ENCODE results near the gene YWHAB. TPM values are rescaled to one million over a fixed set of nuclear protein-coding genes. Genes with fewer than 3 reads are reported as not detected.

Gene YWHAB
- total RNA-seq, 1 experiment from 2014 or later: 139 TPM

GRCh38 chr20:44911264-44911921 lies 25.9 kb downstream of the YWHAB start:
- DNase-seq (ENCODE audit: low read depth): peak; percentile 53

- DNase-seq (ENCODE audit: low read depth): no peak
Observed at GRCh38 chr20:44912189-44912588, 26.7 kb downstream of the YWHAB start.

DNA sequence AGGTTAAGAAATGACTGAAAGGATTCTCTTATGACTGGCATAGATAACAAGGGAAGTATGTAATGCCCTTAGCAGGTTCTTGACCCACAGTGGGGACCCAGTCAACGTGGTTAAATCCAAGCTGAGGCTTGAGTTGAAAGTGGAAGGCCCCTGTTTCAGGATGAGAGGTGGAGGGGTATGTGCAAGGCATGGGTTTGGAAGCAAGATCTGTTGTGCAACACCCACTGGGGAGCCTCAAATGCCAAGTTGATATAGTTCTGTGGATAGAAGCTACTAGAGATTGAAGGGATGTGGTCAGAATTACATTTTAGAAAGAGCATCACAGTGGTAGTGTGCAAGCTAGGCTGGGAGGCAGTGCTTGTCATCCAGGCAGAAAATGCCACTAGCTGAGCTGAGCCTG lies 29.4 kb downstream of the YWHAB start:
- no peak for DNase-seq (ENCODE audit: low read depth)

DNA sequence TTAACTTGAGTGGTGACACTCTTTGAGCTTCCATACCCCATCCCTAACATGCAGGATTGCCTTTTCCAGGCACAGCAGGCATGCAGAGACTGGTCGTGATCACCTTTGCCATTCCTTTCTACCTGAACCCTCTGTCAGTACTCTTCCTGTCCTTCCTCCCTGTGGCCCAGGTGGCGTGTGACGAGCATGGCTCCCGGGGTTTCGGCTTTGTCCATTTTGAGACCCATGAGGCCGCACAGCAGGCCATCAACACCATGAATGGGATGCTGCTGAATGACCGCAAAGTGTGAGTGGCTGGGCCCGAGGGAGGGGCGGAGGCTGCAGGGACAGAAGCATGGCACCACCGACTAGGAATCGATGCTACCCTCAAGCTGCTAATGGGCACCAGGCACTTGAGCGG lies 31.1 kb downstream of the YWHAB start:
- no peak for DNase-seq (ENCODE audit: low read depth)

DNA sequence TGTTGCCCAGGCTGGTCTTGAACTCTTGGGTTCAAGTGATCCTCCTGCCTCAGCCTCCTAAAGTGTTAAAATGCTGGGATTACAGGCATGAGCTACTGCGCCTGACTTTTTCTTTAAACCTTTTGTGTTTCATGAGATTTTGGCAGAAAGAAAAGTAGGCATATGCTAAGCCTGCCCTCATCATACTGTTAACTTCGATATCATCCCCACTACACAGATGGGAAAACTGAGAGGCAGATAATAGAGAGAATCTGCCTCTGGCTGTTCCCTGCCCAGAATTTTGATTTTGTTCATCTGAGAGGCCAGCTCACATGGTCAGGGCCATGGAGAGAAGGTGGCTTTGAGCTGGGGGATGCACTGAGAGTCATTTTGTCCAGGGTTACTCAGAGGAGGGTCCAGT lies 31.9 kb downstream of the YWHAB start:
- no peak for DNase-seq (ENCODE audit: low read depth)

DNA sequence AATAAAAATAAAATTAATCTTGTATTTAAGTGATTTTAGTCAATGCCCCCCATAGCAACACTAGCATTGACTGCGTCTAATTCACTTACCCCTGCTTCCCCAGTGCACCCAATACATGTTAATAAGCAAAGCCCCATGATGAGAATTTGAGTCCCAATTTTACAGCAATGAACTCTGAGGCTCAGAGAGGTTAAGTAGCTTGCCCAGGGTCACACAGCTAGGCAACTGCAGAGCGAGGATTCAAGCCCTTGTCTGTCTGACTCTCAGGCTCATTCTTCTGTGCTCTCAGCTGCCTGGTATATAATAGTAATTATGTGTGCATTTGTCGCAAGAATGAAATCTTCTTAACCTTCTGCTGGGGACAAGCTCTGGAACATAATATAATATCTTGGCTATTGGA lies 32.8 kb downstream of the YWHAB start:
- no peak for DNase-seq (ENCODE audit: low read depth)

- DNase-seq (ENCODE audit: low read depth): no peak
Observed at GRCh38 chr20:44918761-44919160, 33.3 kb downstream of the YWHAB start.

- DNase-seq (ENCODE audit: low read depth): no peak
Observed at GRCh38 chr20:44921447-44921846, 35.9 kb downstream of the YWHAB start.

DNA sequence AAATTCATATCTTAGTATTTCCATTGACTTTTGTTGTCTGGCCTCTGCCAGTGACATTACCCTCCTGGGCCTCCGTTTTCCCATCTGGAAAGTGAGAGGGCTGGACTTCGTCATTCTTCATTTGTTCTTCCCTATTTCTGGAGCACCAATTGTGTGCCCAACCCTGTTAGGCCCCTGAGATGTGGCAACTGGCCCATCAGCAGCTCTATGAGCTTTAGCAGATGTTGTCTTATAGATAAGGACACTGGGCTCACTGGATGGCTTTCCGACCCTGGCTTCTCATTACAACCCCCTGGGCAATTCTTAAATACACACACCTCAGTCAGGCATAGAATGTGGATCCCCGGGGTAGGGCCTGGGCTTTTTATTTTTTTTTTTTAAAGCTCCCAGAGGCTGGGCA lies 39.0 kb downstream of the YWHAB start:
- DNase-seq (ENCODE audit: low read depth): no peak

GRCh38 chr20:44928595-44928994 lies 43.1 kb downstream of the YWHAB start:
- no peak for DNase-seq (ENCODE audit: low read depth)

DNA sequence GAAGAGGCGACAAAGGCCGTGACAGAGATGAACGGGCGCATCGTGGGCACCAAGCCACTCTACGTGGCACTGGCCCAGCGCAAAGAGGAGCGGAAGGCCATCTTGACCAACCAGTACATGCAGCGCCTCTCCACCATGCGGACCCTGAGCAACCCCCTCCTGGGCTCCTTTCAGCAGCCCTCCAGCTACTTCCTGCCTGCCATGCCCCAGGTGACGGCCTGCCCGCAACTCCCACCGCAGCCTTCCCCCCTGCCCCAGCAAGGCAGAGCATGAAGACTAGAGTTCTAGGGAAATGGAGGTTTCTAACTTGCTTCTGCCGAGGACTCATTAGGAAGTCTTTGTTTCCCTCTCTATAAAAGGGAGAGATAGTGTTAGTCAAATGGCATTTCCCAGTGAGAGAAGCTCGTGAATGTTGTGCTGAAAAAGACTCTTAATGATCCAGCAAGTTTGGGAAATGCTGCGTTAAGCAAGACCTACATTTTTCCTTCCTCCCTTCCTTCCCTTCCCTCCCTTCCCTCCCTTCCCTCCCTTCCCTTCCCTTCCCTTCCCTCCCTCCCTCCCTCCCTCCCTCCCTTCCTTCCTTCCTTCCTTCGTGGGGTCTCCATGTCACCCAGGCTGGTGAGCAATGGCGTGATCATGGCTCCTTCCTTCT lies 45.1 kb downstream of the YWHAB start:
- DNase-seq (ENCODE audit: low read depth): no peak

GRCh38 chr20:44931911-44932310 lies 46.4 kb downstream of the YWHAB start:
- DNase-seq (ENCODE audit: low read depth): no peak

DNA sequence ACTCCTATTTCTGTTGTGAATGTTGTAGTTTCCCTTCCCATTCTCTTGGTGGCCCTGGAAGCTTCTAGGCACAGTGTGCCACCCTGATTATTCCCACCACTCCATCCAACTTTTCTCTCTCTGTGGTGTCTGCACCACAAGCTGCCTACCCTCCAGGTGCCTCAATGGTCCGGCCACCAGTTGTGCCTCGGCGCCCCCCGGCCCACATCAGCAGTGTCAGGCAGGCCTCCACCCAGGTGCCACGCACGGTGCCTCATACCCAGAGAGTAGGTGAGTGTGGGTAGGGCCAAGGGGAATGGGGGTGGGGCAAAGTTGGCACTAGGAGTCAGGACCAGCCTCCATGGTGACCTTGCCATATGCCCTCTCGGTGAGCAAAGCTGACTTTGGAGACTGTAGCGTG lies 47.4 kb downstream of the YWHAB start:
- no peak for DNase-seq (ENCODE audit: low read depth)

DNA sequence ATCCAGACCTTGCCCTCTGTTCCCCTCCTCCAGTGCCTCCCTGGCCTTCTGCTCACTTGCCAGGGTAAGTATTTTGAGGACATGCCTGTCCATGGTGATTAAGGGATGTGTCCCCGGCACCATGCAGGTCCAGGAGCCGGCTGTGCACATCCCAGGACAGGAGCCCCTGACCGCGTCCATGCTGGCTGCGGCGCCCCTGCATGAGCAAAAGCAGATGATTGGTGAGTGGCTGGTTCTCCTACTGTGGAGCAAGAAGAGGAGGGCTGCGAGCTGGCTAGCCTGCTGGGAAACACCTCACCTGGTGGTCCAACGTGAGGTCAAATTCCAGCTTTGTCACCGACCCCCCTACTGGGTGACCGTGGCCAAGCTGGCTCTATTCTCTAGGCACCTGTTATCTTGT lies 51.0 kb downstream of the YWHAB start:
- DNase-seq (ENCODE audit: low read depth): no peak

GRCh38 chr20:44938637-44939036 lies 53.1 kb downstream of the YWHAB start:
- DNase-seq (ENCODE audit: low read depth): no peak

DNA sequence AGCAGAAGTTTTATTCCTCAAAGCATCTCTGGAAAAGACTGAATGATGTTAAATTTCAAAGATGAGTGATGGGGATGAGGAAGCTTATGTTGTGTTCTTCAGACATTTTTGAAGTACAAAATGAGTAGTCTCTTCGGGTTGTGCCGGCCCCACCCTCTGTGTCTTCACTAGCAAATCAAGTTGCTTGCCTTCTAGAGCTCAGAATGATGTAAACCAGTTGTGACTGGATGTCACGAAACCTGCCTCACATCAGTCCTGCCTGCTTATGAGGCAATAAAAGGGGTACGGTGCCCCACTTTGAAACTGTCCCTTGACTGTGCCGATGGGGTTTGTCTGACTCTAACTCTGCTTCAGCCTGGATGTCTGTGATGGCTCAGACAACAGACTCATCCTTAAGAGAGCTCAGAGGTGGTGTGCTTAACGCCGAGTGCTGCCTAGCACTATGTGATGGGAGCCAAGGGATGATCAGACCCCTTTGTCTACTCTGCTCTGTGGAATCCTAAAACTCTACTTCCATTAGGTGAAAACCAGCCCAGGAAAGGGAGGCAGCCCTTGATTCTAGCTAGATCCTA lies 55.7 kb downstream of the YWHAB start:
- DNase-seq (ENCODE audit: low read depth): no peak

DNA sequence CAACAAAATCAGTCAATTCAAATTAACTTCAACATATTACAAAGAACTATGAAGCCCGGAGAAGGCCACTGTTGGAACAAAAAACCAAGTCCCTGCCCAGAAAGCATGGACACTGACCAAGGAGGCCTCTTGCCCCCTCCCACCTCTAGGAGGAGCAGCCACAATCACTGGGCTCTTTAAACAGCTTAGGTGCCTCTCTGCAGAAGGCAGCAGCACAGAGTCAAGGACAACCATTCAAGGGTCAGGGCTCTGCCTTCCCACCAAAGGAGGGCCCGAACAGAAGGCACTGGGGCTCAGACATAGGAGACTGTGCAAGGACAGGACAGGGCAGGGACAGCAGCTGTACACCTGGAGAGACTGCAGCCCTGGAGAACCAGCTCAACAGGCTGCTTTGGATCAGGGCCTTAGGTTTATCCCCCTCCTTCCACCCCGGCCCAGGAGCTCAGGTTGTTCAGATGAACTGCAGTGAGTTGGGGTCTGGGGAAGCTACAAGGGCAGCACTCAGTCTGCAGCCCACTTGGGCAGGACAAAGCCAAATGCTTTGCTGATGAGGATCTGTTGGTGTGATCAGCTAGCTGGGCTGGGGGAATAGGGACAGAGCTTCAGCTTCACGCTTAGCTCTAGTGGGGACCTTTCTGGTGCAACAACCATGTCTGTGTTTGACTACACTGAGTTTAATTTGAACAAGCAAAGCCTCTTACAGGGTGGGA lies 56.9 kb downstream of the YWHAB start:
- DNase-seq (ENCODE audit: low read depth): no peak

DNA sequence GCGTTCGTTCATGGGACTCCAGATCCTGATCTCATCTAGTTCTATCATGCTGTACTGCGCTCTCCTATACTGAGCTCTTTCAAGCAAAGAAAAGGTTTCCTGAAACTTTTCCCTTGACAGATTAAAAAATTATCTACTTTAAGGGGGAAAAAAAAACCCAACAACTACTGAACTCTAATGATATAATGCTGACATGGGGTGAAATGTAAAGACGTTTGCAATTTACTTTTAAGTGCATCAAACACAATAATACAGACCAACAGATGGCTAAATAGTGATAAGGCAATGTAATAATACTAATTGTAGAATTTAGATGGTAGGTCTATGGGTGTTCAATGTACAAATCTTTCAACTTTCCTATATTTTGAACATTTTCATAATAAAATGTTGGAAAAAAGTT lies 58.3 kb downstream of the YWHAB start:
- DNase-seq (ENCODE audit: low read depth): no peak

GRCh38 chr20:44945261-44945660 lies 59.8 kb downstream of the YWHAB start:
- DNase-seq (ENCODE audit: low read depth): no peak

DNA sequence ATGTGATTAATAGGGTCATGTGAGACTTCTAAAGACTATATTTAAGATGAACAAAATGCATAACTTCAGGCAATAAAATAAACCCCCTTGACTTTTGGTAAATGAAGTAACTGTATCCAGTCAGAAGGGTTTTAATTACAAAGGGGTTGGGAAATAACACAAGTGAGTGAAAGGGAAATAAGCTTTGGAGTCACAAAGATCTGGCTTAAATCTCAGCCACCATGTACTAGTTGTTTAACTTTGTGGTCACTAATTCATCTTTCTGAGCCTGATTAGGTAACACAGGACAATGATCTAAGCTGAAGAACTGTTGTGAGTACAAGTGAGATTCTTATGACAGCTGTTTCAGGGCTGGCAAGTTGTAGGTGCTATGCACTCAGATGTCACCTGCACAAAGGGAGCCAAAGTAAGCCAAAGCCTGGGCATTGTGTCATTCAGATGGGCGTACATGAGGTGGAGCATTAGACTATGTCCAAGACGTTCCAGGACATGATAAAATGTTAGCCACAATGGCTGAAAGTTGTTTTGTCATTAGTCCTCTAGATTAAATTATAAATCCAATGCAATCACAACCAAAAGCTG lies 60.9 kb downstream of the YWHAB start:
- no peak for DNase-seq (ENCODE audit: low read depth)

DNA sequence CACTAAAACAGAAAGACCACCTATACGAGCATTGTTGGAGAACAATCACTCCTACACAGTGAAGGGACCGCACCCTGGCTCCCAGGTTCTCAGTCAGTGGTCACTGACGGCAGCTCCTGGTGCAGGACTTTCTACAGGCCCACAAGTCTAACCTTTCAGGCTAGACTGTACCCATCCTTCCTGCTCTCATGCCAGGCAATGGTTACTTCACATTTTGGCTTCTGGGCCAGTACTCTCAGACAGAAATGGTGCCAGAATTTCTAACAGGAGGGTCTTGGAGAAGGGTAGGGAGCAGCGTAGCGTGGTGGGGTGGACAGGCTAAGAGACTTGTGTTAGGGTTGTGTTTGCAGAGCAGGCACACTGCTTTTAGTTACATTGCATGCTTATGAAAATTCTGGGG lies 62.6 kb downstream of the YWHAB start:
- DNase-seq (ENCODE audit: low read depth): no peak

DNA sequence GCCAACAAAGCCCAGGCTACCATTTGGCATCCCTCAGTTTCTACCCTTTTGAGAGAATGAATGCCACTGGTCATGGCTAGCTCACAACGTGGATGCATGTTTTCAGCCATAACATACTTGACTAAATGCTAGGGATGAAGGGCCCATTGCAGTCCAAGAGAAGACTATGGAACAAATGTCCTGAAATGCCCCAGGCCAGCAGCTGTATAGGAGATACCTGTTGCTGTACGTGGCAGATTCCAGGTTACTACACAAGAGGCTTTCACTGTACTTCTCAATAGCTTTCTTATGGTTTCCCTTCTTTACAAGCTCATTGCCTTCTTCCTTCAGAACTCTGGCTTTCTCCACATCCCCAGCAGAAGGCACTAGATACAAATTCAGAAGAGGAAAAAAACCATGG lies 63.0 kb downstream of the YWHAB start:
- DNase-seq (ENCODE audit: low read depth): no peak

Measured in HT1080 (cell line).